Gastroesophageal sphincter (tissue), 3 donors: ENCODE data around the gene PARK7.
A peak's percentile ranks its signal among the peaks of the same experiment; 100 is the strongest.

ENCODE experiments used
- POLR2A ChIP-seq, 2 donors: fragments of 450-650 bp; IDR thresholded peaks; one replicate each; pipeline ENCODE4 v1.6.1; 2017; ENCODE audit warnings: antibody characterized with exemption in 2 of 2, mild to moderate bottlenecking in 2 of 2, moderate library complexity in 1 of 2
- POLR2AphosphoS5 ChIP-seq: sonication (generic); formaldehyde crosslinking; IDR thresholded peaks from one replicate; pipeline ENCODE4 v1.6.1; 2017; ENCODE audit warnings: antibody characterized with exemption
- TF ChIP-seq, protein P1 (sequence below), 4 experiments: fragments of 200-600 bp in 2 of 4; fragments of 450-650 bp in 2 of 4; sonication (generic) in 1 of 4; IDR thresholded peaks; one replicate each; pipeline ENCODE4 v1.5.1; 2017 to 2019; ENCODE audit warnings: antibody characterized with exemption in 4 of 4, mild to moderate bottlenecking in 2 of 4, moderate library complexity in 2 of 4

DNA sequence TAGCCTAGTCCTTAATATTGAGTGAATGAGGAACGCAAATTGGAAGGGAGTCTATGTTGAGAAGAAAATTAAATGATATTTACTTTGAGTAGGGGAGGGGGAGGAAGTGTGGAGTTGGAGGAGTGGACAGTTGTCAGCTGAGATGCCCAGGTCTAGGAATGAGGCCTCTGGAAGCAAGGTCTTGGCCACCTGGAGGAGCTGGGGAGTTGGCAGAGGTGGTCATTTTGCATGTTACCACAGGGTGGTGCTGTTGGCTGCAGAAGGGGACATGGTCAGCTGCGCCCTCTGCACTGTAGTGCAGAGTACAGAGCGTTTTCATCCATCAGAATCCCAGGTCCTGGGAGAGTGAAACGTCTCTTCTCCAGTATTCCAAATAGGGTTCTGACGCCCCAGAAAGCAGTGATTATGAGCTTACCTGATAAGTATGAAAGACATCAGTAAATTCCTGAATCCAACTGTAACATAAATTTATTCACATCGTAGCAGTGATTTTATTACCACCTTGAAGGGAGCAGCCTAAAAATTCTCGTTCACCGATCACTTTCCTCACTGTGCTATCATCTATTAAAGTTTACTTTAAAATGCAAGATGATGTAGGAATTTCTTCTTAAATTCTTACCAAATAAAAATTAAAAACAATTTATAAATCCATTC, 13.8 kb downstream of the PARK7 start:
- TF ChIP-seq, protein P1, sequence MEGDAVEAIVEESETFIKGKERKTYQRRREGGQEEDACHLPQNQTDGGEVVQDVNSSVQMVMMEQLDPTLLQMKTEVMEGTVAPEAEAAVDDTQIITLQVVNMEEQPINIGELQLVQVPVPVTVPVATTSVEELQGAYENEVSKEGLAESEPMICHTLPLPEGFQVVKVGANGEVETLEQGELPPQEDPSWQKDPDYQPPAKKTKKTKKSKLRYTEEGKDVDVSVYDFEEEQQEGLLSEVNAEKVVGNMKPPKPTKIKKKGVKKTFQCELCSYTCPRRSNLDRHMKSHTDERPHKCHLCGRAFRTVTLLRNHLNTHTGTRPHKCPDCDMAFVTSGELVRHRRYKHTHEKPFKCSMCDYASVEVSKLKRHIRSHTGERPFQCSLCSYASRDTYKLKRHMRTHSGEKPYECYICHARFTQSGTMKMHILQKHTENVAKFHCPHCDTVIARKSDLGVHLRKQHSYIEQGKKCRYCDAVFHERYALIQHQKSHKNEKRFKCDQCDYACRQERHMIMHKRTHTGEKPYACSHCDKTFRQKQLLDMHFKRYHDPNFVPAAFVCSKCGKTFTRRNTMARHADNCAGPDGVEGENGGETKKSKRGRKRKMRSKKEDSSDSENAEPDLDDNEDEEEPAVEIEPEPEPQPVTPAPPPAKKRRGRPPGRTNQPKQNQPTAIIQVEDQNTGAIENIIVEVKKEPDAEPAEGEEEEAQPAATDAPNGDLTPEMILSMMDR (IDR thresholded peaks at IDR 0.05), result peak; percentile 85 to 92 (median 91)
- TF ChIP-seq POLR2AphosphoS5 (peak; percentile 37), POLR2A (IDR thresholded peaks at IDR 0.05) (no peak)
